Astrocyte (in vitro differentiated cells and primary cell): Measurements from ENCODE around the gene ANKRD44. TPM values are rescaled to one million over a fixed set of nuclear protein-coding genes. Genes with fewer than 3 reads are reported as not detected.

Source experiments
- DNase-seq: peaks from one replicate; pipeline ENCODE4 v3.0.0-alpha.2; 2010; ENCODE audit warnings: low read depth
- FAIRE-seq: peaks from 2 replicates; lab custom pipeline; 2011; peaks lifted over from hg19 to GRCh38; lab: Jason Lieb, UNC
- H2AFZ ChIP-seq: 2 replicates; pipeline ENCODE4 v1.6.0; 2012; ENCODE audit warnings: low read depth, low read length, inconsistent platforms
- H3K27ac ChIP-seq: 2 replicates; pipeline ENCODE4 v1.5.1; 2011; ENCODE audit warnings: low read depth, low read length, inconsistent platforms
- H3K27me3 ChIP-seq: 2 replicates; pipeline ENCODE4 v1.6.0; 2011; ENCODE audit warnings: low read length, inconsistent platforms; ENCODE audit not compliant: insufficient read depth
- H3K36me3 ChIP-seq: 2 replicates; pipeline ENCODE4 v1.5.1; 2011; ENCODE audit warnings: low read length, inconsistent platforms; ENCODE audit not compliant: insufficient read depth
- H3K4me1 ChIP-seq: 2 replicates; pipeline ENCODE4 v1.5.1; 2011; ENCODE audit warnings: low read length, inconsistent platforms; ENCODE audit not compliant: insufficient read depth
- H3K4me2 ChIP-seq: 2 replicates; pipeline ENCODE4 v1.6.0; 2012; ENCODE audit warnings: low read length, inconsistent platforms
- H3K4me3 ChIP-seq: 2 replicates; pipeline ENCODE4 v1.5.1; 2011; ENCODE audit warnings: low read depth, mild to moderate bottlenecking, low read length, inconsistent platforms; ENCODE audit not compliant: insufficient read depth
- H3K79me2 ChIP-seq: 2 replicates; pipeline ENCODE4 v1.6.0; 2012; ENCODE audit warnings: mild to moderate bottlenecking, low read length, inconsistent platforms; ENCODE audit not compliant: insufficient read depth
- H3K9ac ChIP-seq: 2 replicates; pipeline ENCODE4 v1.6.0; 2012; ENCODE audit warnings: mild to moderate bottlenecking, low read length, inconsistent platforms
- H3K9me3 ChIP-seq: 2 replicates; pipeline ENCODE4 v1.5.1; 2012; ENCODE audit warnings: low read depth, mild to moderate bottlenecking, low read length, inconsistent platforms; ENCODE audit not compliant: insufficient read depth
- H4K20me1 ChIP-seq: 2 replicates; pipeline ENCODE4 v1.6.0; 2012; ENCODE audit warnings: low read length, inconsistent platforms; ENCODE audit not compliant: insufficient read depth
- H3K27ac Mint-ChIP-seq: one replicate; pipeline ENCODE4 v1.8.0; 2021; ENCODE audit warnings: mild to moderate bottlenecking, mixed read lengths; ENCODE audit not compliant: unreplicated experiment
- H3K27me3 Mint-ChIP-seq: one replicate; pipeline ENCODE4 v1.8.0; 2021; ENCODE audit warnings: low read depth, mixed read lengths; ENCODE audit not compliant: unreplicated experiment
- H3K36me3 Mint-ChIP-seq: one replicate; pipeline ENCODE4 v1.8.0; 2021; ENCODE audit warnings: low read depth, mixed read lengths; ENCODE audit not compliant: unreplicated experiment
- H3K4me1 Mint-ChIP-seq: one replicate; pipeline ENCODE4 v1.8.0; 2021; ENCODE audit warnings: low read depth, mixed read lengths; ENCODE audit not compliant: unreplicated experiment
- H3K4me3 Mint-ChIP-seq: one replicate; pipeline ENCODE4 v1.8.0; 2021; ENCODE audit warnings: mild to moderate bottlenecking, moderate library complexity, mixed read lengths; ENCODE audit not compliant: unreplicated experiment
- H3K9me3 Mint-ChIP-seq: one replicate; pipeline ENCODE4 v1.8.0; 2021; ENCODE audit warnings: mild to moderate bottlenecking, mixed read lengths; ENCODE audit not compliant: unreplicated experiment
- EZH2 ChIP-seq: IDR thresholded peaks from 2 replicates; pipeline ENCODE4 v1.6.1; 2012; ENCODE audit warnings: mild to moderate bottlenecking, low read length, inconsistent platforms; ENCODE audit not compliant: insufficient read depth
- total RNA-seq: library from RNA; stranded (reverse); gene quantifications from 2 replicates; pipeline ENCODE4 v1.2.1, GENCODE V29; 2021
- TF ChIP-seq, protein P1 (sequence below): IDR thresholded peaks from 2 replicates; pipeline ENCODE4 v1.5.1; 2011; ENCODE audit warnings: low read depth, mild to moderate bottlenecking, inconsistent platforms, low read length, moderate library complexity; ENCODE audit not compliant: insufficient read depth

ANKRD44 gene
- total RNA-seq, 1 donor from 2014 or later: 7.2 TPM

DNA sequence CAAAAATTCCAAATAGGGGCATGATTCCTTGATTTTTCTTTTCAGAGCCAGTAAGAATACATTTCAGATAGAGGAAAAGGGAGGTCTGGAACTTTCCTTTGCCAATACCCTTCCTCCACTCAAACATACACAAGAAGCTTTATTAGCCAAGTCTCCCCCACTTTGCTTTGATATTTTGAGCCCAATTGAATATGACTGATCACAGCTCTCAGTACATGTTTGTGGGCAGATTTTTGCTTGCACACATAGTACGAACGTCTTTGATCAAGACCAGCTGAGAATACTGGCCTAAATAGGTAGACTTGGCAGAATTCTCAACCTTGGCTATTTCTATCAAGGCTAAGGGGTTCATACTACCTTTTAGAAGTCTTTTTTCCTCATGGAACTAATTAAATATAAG, 235.3 kb downstream of the ANKRD44 start:
- H3K27me3 Mint-ChIP-seq: no peaks in the 10 kb centered on the region
- H3K4me3 Mint-ChIP-seq: no peak overlapping the region

DNA sequence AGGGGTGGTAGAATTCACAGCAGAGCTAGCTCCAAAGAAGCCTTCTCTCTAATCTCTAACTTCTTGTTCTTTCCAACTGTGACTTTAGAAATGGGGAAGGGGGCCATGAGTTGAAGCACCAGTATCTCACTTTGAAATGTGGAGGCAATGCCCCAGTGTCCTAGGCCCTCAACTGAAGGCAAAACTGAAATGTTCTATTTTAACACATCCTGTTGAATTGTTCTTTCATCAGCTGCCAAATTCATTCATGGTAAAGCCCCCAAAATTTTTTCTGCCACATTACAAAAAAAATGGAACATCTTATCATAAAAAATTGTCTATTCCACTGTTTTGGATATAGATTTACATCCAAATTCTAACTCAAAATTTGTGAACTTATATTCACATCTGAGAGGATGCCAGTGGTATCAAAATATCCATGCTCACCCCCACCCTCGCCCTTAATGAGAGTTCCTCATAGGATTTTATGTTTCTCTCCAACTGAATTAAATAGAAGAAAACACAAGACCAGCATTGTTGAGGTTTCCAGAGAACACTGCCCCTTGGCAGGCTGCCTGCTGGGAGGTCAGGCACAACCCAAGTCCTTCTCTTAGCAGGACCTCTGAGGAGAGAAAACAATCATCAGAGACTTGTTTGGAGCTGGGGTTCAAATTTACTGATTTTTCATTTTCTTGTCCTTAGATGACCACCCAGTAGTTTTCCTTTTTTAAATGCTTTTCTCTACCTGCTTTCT, 236.7 kb downstream of the ANKRD44 start:
- Mint-ChIP-seq H3K36me3 (no peaks in the 10 kb centered on the region), H3K4me3 (no peak overlapping the region), H3K9me3 (peaks cover 2% of the 10 kb centered on the region), H3K27me3 (no peaks in the 10 kb centered on the region), H3K27ac (no peak overlapping the region), H3K4me1 (no peaks in the 10 kb centered on the region)
- no peak overlapping the region for H3K9ac ChIP-seq
- TF ChIP-seq, protein P1, sequence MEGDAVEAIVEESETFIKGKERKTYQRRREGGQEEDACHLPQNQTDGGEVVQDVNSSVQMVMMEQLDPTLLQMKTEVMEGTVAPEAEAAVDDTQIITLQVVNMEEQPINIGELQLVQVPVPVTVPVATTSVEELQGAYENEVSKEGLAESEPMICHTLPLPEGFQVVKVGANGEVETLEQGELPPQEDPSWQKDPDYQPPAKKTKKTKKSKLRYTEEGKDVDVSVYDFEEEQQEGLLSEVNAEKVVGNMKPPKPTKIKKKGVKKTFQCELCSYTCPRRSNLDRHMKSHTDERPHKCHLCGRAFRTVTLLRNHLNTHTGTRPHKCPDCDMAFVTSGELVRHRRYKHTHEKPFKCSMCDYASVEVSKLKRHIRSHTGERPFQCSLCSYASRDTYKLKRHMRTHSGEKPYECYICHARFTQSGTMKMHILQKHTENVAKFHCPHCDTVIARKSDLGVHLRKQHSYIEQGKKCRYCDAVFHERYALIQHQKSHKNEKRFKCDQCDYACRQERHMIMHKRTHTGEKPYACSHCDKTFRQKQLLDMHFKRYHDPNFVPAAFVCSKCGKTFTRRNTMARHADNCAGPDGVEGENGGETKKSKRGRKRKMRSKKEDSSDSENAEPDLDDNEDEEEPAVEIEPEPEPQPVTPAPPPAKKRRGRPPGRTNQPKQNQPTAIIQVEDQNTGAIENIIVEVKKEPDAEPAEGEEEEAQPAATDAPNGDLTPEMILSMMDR: no peak
- TF ChIP-seq EZH2: no peak
- H3K27me3 ChIP-seq: no peaks in the 10 kb centered on the region
- FAIRE-seq: no peak
- no peak overlapping the region for H3K27ac ChIP-seq
- peaks cover 3% of the 10 kb centered on the region for H3K4me1 ChIP-seq
- H3K4me3 ChIP-seq: no peak overlapping the region
- H2AFZ ChIP-seq: no peak overlapping the region
- no peaks in the 10 kb centered on the region for H4K20me1 ChIP-seq
- H3K36me3 ChIP-seq: no peaks in the 10 kb centered on the region
- no peaks in the 10 kb centered on the region for H3K9me3 ChIP-seq
- no peaks in the 10 kb centered on the region for H3K79me2 ChIP-seq
- H3K4me2 ChIP-seq: no peak overlapping the region
- DNase-seq: peak; percentile 67

More for the DNA sequence above, 235.3 kb downstream of the ANKRD44 start:
- peaks cover 2% of the 10 kb centered on the region for H3K9me3 Mint-ChIP-seq
- FAIRE-seq (no peak), DNase-seq (peak; percentile 51)
- H3K27ac Mint-ChIP-seq: no peak overlapping the region
- Histone ChIP-seq H3K9ac (no peak overlapping the region), H4K20me1 (no peaks in the 10 kb centered on the region), H3K79me2 (no peaks in the 10 kb centered on the region), H3K4me2 (no peak overlapping the region), H3K4me3 (no peak overlapping the region), H3K9me3 (no peaks in the 10 kb centered on the region), H2AFZ (no peak overlapping the region), H3K36me3 (no peaks in the 10 kb centered on the region), H3K27me3 (no peaks in the 10 kb centered on the region), H3K27ac (no peak overlapping the region), H3K4me1 (peaks cover 12% of the 10 kb centered on the region)
- TF ChIP-seq EZH2: no peak
- TF ChIP-seq, protein P1: no peak
- no peaks in the 10 kb centered on the region for H3K36me3 Mint-ChIP-seq
- H3K4me1 Mint-ChIP-seq: peaks cover 2% of the 10 kb centered on the region

DNA sequence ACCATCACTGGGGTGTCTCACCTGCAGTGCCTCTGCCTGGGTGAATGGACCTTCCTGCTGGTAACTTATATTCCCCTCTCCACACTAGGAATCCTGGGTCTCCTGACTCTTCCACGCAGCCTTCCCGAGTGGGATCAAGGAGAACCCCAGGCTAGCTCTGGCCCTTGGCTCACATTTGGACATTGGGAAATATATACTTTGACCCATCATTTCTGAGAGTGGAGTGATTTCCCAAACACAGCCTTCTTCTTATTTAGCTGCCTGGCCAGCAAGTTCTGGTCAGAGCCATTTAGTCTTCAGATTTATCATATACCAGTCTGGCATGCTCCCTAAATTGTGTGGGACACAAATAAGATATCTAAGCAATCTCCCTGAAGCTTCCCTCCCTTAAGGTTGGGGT, 237.3 kb downstream of the ANKRD44 start:
- H3K4me3 ChIP-seq: no peak overlapping the region
- H3K4me3 Mint-ChIP-seq: no peak overlapping the region
- H3K9me3 Mint-ChIP-seq: peaks cover 2% of the 10 kb centered on the region
- no peak overlapping the region for H3K9ac ChIP-seq
- H3K27ac ChIP-seq: no peak overlapping the region
- H3K36me3 Mint-ChIP-seq: no peaks in the 10 kb centered on the region
- H3K27ac Mint-ChIP-seq: no peak overlapping the region
- H3K9me3 ChIP-seq: no peaks in the 10 kb centered on the region
- H3K27me3 Mint-ChIP-seq: no peaks in the 10 kb centered on the region
- no peaks in the 10 kb centered on the region for H3K36me3 ChIP-seq
- no peak overlapping the region for H3K4me2 ChIP-seq
- H3K4me1 Mint-ChIP-seq: no peaks in the 10 kb centered on the region
- H3K27me3 ChIP-seq: no peaks in the 10 kb centered on the region
- DNase-seq (no peak), FAIRE-seq (no peak)
- TF ChIP-seq, protein P1: no peak
- TF ChIP-seq EZH2: no peak
- H4K20me1 ChIP-seq: no peaks in the 10 kb centered on the region
- H3K4me1 ChIP-seq: peaks cover 3% of the 10 kb centered on the region
- H2AFZ ChIP-seq: no peak overlapping the region
- no peaks in the 10 kb centered on the region for H3K79me2 ChIP-seq
